Fibroblast of villous mesenchyme (primary cell): Measurements from ENCODE around the gene AIFM2. TPM values are rescaled to one million over a fixed set of nuclear protein-coding genes. Genes with fewer than 3 reads are reported as not detected.

Experiments
- DNase-seq: peaks from one replicate; pipeline ENCODE4 v3.0.0-alpha.2; 2010; ENCODE audit warnings: low read depth
- H3K4me3 ChIP-seq: 2 replicates; pipeline ENCODE4 v1.5.1; 2011; ENCODE audit warnings: low read depth, mild to moderate bottlenecking, low read length
- total RNA-seq: library from RNA; depleted of rRNA; stranded (reverse); fragments of >200 nt; gene quantifications from 2 replicates; pipeline ENCODE4 v1.2.3, GENCODE V29; 2012
- TF ChIP-seq, protein P1 (sequence below): IDR thresholded peaks from 2 replicates; pipeline ENCODE4 v1.5.1; 2012; ENCODE audit warnings: low read depth, mild to moderate bottlenecking, low read length; ENCODE audit not compliant: insufficient read depth

Gene AIFM2
- total RNA-seq, 1 donor = 7.8 TPM

- TF ChIP-seq, protein P1, sequence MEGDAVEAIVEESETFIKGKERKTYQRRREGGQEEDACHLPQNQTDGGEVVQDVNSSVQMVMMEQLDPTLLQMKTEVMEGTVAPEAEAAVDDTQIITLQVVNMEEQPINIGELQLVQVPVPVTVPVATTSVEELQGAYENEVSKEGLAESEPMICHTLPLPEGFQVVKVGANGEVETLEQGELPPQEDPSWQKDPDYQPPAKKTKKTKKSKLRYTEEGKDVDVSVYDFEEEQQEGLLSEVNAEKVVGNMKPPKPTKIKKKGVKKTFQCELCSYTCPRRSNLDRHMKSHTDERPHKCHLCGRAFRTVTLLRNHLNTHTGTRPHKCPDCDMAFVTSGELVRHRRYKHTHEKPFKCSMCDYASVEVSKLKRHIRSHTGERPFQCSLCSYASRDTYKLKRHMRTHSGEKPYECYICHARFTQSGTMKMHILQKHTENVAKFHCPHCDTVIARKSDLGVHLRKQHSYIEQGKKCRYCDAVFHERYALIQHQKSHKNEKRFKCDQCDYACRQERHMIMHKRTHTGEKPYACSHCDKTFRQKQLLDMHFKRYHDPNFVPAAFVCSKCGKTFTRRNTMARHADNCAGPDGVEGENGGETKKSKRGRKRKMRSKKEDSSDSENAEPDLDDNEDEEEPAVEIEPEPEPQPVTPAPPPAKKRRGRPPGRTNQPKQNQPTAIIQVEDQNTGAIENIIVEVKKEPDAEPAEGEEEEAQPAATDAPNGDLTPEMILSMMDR = no peak
- DNase-seq = no peak
- no peak overlapping the region for H3K4me3 ChIP-seq
These were observed 7.3 kb upstream of the AIFM2 start for GRCh38 chr10:70139997-70140250.

DNA sequence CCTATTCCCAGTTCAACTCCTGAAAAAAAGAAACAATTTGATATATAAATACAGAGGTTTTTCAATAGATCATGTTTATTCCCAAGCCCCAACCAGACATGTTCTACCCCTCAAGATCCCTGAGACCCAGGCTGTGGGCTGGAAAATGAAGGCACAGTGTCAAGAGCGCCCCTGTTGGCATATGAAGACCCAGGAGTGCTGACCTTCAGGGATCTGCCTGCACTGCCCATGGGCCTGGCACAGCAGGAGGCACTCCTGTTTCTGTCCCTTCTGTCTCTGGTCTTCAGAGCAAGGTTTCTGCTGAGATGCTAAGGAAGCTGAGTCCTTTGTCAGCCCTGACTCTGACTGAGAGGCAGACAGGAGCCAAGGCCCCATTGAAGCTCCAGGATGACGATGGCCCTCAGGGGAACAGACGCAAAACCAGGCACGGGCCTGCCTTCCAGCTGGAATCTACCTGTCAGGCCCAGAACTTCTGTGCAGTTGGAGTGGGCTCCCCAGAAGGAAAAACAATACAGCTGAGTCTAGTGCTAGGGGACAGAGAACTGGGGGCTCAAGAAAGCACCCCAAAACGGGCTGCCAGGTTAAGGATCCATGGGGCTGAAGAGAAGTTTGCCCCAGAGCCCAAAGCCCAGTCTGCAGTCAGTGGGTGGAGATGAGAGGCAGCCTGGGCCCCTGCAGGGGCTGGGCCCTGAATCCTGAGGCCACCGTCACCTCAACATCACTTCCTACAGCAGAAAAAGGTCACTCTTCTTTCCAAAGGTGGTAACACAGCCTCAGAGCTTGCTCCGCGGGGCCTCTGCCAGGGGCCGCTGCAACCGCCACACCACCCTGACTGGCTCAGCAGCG is 6.7 kb upstream of the AIFM2 start:
- H3K4me3 ChIP-seq = no peak overlapping the region
- no peak for DNase-seq
- TF ChIP-seq, protein P1 = no peak

- H3K4me3 ChIP-seq = no peak overlapping the region
- no peak for DNase-seq
- TF ChIP-seq, protein P1 = no peak
These were observed 5.6 kb upstream of the AIFM2 start for GRCh38 chr10:70137927-70138883.

DNA sequence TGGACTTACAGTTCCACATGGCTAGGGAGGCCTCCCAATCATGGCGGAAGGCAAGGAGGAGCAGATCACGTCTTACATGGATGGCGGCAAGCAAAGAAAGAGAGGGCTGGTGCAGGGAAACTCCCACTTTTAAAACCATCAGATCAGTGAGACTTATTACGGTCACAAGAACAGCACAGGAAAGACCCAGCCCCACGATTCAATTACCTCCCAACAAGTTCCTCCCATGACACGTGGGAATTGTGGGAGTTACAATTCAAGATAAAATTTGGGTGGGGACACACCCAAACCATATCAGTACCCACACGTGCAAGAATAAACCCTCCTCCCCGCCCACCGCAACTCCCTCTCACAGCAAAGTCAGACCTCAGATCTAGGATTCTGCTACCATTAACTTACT is 4.5 kb upstream of the AIFM2 start:
- H3K4me3 ChIP-seq = no peak overlapping the region
- no peak for DNase-seq
- TF ChIP-seq, protein P1 = no peak

DNA sequence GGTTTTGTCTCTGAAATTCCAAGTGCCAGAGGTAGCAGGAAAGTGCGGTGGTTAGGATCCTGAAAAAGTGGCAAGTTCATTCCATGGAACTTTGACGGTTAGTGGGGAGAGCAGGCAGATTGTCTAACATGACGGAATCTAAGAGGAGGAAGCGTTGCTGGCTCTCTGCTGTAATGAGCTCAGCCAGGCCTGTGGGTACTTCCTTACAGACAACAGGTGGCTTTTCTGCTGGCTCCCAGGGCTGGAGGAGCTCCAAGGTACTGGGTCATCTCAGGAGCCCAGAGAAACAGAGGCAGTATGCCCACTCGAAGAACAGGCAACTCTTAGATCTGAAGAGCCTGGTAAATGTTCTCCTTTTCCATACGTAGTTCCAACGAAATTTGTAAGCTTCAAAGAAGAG is 3.1 kb upstream of the AIFM2 start:
- no peak overlapping the region for H3K4me3 ChIP-seq
- TF ChIP-seq, protein P1 = no peak
- DNase-seq = no peak

DNA sequence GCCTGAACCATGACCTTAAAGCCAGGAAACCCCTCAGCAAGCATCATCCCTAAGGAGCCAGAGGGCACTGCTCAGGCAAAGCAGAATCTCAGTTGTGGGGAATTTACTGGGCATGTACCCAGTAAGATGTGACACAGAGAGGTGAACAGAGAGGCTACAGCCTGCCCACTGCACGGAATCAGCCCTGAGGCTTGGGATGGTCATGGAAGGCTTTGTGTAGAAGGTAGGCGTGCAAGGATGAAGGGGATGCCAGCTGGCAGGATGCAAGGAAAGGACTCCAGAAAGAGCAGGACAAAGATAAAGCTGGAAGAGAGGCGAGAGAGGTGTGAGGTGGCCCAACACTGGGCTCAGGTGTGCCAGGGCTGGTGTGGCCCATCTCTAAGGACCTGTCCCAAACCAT is 2.4 kb upstream of the AIFM2 start:
- DNase-seq = no peak
- H3K4me3 ChIP-seq = no peak overlapping the region
- TF ChIP-seq, protein P1 = no peak
